HG03159 (cell line): Measurements from ENCODE around the gene MTURN.

Experiments
- ATAC-seq: cut with Tn5 transposase; IDR thresholded peaks from one replicate; pipeline ENCODE4 v1.9.1; 2021; ENCODE audit warnings: mild to moderate bottlenecking, moderate library complexity; ENCODE audit not compliant: unreplicated experiment

The MTURN gene

DNA sequence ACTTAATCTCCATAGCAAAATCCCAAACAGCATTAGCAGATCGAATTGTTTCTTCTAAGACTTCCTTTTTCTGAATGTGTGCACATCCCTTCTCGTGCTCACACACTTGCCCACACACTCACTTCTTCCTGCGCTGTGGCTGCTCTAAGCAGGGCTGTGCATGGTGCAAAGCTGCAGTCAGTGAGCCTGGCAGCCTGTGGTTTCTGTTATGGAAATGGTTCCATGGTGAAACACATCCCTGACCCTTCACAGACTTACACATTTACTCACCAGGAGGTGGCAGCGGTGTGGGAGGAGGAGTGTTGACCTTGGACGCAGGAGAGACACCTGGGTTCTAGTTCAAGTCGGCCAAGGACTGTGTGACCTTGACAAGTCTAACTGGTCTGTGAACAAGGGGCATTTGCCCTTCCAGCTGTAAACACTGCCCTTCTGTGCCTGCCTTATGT, 24.9 kb downstream of the MTURN start:
- ATAC-seq, result no peak

DNA sequence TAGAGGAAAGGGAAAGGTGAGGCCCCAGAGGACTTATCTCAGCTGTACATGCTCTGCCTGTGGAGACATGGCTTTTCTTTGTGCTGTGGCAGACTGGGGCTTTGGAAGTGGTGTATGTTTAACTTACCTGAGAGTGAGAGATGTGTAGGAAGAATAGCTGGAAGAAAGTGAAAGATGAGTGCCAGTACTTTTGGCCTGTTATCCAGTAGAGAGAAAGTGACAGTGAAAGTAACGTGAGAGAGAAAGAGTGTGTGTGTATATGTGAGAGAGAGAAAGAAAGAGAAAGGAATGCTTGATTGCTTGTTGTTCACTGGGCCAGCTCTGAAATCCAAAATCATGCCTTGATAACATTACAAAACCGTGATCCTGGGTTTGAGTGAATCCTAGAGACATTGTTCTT, 25.5 kb downstream of the MTURN start:
- no peak for ATAC-seq

DNA sequence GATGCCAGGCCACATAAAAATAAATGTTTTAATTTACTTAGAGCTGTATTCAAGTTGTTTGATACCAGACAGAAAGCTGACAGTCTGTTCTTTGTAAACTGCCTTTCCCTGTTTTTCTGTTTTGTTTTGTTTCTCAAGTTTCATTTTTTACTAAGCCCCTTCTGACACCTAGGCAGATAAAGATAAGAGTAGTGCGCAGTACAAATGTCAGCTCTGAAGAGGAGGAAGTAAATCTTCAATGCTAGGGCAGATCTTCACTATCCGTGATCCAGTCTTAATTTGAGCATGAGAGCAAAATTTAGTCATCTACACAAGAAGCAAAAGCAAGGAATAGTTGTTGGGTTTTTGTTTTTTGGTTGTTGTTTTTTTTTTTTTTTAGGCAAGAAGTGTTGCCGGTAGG, 27.3 kb downstream of the MTURN start:
- ATAC-seq, result no peak

DNA sequence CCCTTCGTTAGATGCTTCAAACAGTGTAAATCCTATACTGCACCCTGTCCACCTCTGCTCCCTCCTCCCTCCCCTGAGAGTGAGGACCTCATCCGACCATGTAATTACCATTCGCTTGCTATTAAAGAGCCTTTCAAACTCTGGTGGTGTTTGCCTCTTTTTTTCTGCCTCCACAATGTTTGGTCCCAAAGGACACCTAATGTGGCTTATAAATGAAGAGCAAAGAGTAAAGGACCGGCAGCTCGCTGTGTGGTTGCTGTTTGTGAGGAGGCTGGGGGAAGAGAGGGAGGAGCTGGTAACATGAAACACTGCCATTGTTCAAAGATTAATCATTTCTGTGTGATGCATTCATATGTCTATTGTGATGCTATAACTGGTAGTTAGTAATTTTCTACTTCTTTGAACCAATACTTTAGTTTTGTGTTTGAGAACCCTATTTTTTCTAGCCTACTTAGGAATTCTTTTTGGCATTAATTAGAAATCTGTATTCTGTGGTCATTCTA, 27.9 kb downstream of the MTURN start:
- ATAC-seq, result peak; percentile 19

DNA sequence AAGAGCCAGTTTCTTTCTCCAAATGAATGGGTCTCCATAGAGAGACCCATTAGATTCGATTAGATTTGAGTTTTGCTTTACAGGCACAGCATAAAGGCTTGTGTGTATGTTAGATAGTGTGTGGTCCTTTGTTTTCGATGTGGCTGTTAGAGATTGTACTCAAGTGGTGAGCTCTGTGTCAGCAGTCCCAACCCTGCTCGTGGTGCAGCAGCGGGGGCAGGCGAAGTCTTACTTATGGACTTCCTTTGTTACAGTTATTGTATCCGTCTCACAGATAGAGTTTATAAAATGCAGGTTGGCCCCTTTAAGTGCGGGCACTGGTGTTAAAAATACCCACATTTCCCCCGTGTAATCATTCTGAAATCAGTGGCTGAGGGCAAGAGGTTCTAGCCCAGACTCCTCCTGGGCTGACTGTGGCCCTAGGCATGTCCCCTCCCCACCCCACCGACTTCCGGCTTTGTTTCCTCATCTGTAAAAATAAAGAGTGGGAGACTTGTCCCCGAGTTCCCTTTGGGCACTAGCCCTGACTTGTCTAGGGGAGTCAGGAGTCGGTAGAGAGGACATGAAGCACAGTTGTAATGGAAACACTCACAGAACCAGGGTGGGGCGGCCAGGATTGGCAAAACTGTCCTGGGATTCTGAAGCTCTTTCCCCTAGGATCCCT, 28.6 kb downstream of the MTURN start:
- ATAC-seq, result peak; percentile 37

DNA sequence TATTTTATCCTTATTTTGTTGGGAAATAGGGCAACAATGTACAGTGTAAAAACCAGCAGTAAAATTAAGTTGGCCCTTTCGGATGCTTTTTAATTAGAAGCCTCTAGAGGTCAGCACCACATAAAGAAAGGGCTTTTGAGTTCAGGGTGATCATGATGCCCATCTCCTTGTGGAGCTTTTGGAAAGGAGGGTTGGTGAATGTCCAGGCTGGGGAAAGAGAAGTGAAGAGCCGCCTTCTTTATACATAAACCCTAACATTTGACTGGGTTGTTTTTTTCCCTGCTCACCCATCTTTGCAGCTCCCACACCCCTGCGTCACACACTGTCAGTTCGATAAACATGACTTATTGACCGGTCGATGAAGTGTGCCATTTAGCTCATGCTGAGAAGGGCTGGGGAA, 29.8 kb downstream of the MTURN start:
- no peak for ATAC-seq

DNA sequence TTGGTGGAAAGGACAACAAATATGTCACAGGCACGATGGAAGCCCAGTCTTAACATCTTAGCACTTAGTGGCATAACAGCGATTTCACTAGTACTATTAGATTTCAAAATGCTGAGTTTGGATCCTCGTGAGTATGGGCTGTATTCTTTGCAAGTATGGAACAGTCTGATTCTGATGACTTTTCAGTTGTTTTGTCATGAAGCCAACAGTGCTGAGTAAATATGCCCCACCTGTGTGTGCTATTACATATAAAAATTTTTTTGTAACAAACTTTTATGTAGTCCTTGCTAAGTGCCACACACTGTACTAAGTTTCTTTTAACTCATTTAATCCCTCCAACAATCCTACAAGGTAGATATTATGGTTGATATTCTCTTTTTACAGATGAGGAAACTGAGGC, 30.8 kb downstream of the MTURN start:
- no peak for ATAC-seq

DNA sequence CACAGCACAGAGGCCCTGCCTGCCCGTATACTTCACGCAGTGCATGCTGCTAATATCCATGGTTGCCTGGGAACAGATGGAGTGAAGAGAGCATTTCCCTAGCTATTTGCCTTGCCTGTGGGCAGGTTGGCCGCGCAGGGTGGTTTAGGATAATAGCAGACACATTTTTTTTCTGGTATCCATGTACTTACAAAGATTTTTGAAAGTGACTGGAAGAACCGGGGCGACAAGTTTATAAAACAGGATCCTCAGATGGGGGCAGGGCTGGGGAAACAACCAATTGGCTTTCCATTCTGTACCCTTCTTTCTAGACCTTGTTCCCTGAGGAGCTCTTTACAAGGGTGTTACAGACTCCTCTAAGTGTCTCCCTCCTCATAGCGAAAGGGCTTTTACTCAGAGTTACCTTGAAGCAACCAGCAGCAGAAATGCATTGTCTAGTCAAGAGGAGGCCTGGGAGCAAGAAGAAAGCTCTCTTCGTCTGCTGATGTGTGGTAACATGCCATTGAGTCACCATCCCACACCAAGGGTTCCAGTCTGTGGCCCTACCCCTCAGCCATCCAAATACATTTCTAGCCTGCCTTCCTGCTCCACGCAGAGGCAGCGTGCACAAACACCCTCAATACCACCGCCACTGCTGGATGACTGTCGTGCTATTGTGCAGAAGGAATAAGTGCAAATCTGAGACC, 31.5 kb downstream of the MTURN start:
- no peak for ATAC-seq

DNA sequence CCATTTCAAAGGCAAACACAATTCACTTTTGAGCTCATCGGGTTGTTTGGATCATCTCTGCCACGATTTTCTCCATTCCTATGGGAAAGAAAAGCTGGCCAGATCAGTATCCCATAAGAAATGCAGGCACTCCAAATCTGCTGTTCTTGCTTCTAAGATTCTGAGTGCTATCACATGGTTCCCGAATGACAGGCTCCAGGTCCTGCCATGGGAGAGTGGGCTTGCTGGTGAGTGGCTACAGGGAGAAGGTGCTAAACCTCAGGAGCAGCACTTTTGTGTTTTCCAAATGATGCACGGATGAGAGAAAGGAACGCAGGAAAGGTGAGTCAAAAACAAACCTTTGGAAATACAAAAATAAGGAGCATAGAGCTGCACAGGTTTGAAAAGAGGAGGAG, 32.1 kb downstream of the MTURN start:
- ATAC-seq, result no peak

DNA sequence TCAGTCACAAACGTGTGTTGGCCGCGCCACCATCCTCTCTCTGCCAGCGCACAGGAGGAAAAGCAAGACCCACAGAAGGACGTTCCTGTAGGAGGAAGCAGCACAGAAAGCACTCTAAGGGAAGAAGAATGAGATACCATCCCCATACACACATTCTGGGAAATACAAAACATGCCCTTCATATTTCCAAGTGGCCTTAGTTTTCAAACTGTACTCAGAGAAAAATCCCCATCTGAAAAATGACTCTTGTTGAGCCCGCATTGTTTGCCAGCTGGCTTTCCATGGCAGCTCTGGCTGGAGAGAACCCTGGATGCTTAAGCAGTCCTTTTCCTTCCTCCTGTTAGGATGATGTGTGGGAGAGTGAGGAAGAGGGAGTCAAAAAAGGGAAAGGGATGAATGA, 33.1 kb downstream of the MTURN start:
- ATAC-seq, result no peak

DNA sequence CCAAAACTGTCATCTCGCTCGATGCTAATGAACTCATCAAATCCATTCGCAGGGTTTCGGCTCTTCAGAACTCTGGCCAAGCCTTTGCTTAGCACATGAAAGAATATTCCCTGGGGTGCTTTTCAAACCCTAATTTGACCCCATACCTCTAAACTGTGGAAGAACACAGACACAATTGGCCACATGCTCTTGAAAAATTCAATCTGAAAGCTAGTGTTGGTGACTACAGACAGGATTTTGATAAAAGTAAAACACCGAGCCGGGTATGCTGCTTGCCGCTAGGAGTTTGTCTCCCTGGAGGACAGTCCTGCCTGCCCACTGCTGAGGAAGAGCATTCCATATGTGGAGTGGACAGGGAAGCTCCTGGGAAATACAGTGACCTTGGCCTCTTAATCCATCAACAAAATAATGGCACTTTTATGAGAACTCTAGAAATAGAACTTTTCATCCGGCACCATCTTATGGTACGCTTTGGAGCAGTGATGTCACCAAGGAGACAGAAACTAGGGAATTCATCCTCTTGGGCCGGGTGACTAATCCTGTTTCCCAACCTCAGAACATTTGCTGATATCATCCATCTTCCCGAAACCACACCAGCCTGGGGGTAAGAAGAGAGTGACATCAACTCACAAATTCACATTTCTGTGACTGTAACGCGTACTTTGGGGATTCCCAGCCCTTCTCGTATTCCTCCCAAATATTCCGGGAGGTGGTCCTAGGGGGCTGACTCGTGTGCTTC, 34.2 kb downstream of the MTURN start:
- no peak for ATAC-seq

DNA sequence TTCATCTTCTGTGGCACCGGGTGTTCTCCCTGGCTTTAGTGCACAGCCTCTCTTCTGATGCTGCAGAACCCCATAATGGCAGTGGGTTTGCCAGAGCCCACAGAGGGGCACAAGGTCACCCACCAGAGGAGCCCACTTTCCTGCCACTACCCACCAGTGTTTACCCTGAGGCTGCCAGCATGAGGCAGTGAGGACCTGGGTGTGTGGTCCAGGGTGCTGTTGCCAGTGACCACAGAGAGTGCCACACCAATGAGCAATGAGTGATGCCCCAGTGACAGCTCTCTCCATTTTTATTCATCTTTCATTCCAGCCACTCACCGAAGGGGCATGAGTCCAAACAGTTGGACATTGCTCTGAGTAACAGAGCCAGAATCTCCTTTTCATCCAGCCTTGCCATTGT, 34.8 kb downstream of the MTURN start:
- ATAC-seq, result no peak

DNA sequence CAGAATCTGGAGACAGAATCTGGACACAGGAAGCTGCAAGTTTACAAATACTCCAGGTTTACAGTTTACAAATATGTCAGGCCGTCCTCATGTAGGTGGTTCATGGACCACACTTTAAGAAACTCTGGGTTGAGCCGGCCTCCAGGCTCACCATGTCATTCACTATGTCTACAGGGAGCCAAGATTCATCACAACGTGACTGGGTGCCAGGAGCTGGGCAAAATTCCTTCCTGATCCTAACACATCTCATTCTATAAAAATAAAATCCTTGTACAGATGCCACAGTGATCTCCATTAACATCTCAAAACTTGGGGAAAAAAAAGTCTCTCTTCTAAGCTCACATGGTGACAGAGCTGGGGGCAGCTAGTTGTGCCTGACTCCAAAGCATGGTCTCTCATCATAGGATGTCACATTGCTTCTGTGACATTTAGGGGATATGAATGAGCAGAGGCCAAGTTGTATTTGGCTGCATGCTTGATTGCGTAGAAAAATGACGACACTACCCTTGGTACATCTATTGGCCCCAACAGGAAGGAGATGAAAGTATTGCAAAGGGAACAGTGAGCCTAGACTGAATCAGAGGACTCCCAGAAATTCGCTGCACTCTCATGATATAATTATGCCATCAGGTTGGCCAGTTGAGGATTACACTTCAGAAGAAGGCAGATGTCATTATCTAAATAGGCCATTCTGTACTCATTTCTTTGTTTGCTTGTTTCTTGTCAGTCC, 35.9 kb downstream of the MTURN start:
- ATAC-seq, result no peak

DNA sequence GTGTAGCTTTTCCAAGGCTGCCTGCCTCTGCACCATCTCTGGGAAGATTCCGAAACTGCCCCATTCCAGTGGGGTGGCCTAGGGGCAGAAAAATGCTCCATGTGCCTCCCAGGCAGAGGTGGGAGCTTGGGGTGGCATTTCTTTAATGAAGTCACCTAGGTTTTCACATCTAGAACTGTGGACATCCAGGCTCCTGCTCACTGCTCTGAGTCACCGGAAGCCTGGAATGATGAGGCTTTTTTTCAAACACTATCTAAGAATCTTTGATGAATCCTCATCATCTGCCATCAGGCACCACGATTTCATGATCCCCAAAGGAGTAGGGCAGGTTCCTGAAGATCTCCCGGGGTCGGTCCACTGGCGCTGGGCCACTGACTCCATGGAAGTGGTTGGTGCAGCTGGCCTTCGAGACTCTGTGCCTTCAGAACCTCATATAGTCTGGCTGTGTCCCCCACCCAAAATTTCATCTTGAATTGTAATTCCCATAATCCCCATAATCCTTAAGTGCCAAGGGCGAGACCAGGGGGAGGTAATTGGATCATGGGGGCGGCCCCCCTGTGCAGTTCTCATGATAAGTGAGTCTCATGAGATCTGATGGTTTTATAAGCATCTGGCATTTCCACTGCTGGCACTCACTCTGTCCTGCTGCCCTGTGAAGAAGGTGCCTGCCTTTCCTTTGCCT, 37.1 kb downstream of the MTURN start:
- ATAC-seq, result no peak

DNA sequence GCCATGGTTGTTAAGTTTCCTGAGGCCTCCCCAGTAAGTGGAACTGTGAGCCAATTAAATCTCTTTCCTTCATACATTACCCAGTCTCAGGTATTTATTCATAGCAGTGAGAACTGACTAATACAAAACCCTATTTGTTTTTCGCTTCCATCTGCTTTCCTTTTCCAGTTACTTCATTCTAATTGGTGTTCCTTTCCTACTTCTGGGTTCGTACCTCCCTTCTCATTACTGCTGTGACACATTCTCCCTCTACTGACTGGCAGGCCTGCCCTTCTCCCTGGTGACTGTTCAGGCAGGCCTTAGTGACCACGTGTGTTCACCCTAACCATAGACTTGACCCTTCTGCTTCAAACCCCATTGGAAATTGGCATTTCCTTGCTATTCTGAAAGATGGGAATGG, 37.7 kb downstream of the MTURN start:
- no peak for ATAC-seq

DNA sequence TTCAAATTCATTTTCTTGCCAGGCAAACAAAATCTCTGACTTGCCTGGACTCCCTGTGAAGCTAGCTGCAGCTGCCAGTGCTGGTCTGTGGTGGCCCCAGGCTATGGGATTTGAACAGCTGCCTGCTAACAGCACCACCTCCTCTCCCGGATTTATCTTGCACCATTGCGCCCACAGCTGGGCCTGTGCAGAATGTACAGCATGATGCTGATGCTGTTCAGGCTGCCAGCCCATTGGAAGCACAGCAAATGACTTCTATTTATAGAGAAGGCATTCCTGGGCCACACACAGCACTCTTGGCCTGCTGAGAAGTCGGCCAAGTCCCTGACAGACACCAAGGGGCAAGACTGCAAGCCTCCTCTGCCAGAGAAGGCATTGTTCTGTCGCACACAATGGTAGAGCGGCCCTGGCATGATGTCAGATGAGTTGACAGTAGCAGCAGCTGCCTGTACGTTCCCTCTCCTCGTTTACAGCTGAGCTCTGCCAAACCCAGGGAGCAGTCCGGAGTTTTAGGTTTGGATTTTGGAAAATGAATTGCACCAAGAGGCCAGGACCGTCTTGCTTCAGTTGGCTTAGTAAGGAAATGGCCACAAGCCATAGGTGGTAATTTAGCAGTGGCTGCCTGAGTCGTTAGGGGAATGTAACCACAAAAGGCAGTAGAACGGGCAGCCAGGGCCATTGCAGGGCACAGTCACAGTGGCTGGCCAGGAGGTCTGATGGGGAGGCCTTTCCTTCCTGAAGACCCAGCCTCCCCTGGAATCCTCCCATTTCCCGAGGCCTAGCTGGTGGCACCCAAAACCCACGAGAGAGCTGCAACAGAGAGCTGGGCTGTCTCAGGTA, 38.5 kb downstream of the MTURN start:
- ATAC-seq, result no peak

DNA sequence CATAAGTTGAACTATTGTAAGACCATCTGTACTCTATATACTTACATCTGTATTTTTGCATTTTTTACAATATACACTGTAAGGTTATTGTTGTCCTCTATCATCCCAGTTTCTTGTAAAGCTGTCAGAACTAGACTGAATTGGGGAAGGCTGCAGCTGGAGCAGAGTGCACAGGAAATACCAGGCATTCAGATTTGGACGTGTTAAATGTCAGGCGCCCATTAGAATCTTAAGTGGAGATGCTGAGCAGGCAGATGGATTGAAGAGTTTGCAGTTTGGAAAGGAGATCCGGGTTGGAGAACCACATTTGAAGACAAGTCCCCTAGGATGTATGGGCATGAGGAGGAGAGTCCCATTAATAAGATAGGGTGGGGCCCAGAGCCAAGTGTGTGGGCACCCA, 40.4 kb downstream of the MTURN start:
- ATAC-seq, result no peak

DNA sequence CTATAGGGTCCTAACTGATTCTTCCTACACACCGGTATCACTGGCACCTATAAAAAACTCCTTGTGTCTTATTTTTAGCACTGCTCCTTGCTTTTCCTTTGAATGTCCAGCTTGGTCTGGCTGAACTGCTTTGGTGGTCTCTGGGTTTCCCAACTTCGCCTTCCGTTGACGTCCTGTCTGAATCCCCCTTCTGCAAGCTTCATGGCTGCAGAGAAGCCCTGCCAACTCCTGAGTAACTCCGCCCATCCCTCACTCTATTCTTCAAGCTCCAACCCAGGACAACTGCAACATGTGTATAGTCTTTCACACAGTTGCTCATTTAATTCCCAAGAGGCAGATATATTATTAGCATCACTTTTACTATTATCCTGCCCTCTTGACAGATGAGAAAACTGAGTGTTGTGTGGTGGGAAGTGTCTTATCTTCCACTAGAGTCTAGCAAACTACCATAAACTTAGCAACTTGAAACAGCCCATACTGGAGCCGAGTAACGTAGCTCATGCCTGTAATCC, 40.9 kb downstream of the MTURN start:
- no peak for ATAC-seq

DNA sequence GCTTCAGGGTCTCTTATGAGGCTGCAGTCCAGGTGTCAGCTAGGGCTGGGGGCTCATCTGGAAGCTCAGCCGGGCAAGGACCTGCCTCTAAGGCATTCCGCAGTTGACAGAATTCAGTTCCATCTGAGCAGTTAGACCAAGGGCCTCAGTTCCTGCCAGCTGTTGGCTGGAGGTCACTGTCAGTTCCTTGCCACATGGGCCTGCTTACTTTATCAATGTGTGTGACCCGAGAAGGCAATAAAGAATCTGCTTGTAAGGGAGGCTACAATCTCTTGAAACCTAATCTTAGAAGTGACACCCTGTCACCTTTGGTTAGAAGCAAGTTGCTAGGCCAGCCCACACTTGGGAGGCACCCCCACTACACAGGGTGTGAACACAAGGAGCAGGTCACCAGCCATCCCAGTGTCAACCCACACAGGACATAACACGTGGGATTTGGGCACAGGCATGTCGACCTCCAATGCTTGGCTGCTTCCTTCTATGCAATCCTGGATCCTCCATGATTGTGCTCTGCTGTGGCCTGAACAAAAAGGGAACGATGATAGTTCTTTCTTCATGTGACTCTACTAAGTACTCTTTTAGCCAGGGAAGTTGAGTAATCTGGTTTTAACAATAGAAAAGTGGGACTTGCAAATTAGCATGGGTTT, 41.8 kb downstream of the MTURN start:
- ATAC-seq, result no peak
